DND-41 (cell line): ENCODE data around the gene LRRC15.

Experiments used
- ATAC-seq: fragments of 200-7000 bp; cut with Tn5 transposase; 3 replicates; pipeline ENCODE4 v1.9.1; 2021; ENCODE audit warnings: low read depth; ENCODE audit not compliant: insufficient read depth
- DNase-seq: peaks from one replicate; pipeline ENCODE4 v3.0.0-alpha.2; 2020
- H2AFZ ChIP-seq: 2 replicates; pipeline ENCODE4 v1.6.0; 2012; ENCODE audit warnings: low read depth, low read length
- H3K27ac ChIP-seq: 2 replicates; pipeline ENCODE4 v1.5.1; 2012; ENCODE audit warnings: low read length, inconsistent platforms
- H3K27me3 ChIP-seq: fragments of 200-600 bp; sonication (generic); 2 replicates; pipeline ENCODE4 v1.6.0; 2012; ENCODE audit warnings: low read length, mild to moderate bottlenecking, inconsistent platforms; ENCODE audit not compliant: insufficient read depth, poor library complexity
- H3K36me3 ChIP-seq: 2 replicates; pipeline ENCODE4 v1.5.1; 2012; ENCODE audit warnings: low read length, inconsistent platforms; ENCODE audit not compliant: insufficient read depth
- H3K4me1 ChIP-seq: 2 replicates; pipeline ENCODE4 v1.5.1; 2012; ENCODE audit warnings: mild to moderate bottlenecking, low read length; ENCODE audit not compliant: insufficient read depth
- H3K4me2 ChIP-seq: 2 replicates; pipeline ENCODE4 v1.6.0; 2012; ENCODE audit warnings: mild to moderate bottlenecking, moderate library complexity, low read length, inconsistent platforms; ENCODE audit not compliant: insufficient read depth
- H3K4me3 ChIP-seq, 2 experiments: fragments of 200-600 bp in 1 of 2; shearing (Covaris generic) in 1 of 2; 2 replicates each; pipeline ENCODE4 v1.5.1; 2012 to 2016; ENCODE audit warnings: inconsistent platforms in 2 of 2, low read length in 2 of 2, mild to moderate bottlenecking in 2 of 2, low read depth in 1 of 2, moderate library complexity in 1 of 2
- H3K79me2 ChIP-seq: 2 replicates; pipeline ENCODE4 v1.6.0; 2012; ENCODE audit warnings: low read length, inconsistent platforms; ENCODE audit not compliant: insufficient read depth
- H3K9ac ChIP-seq: 2 replicates; pipeline ENCODE4 v1.6.0; 2012; ENCODE audit warnings: low read depth, mild to moderate bottlenecking, inconsistent platforms, low read length, moderate library complexity
- H3K9me3 ChIP-seq: 2 replicates; pipeline ENCODE4 v1.5.1; 2012; ENCODE audit warnings: low read length, moderate library complexity, mild to moderate bottlenecking, inconsistent platforms; ENCODE audit not compliant: insufficient read depth, severe bottlenecking
- H4K20me1 ChIP-seq: 2 replicates; pipeline ENCODE4 v1.6.0; 2012; ENCODE audit warnings: low read length; ENCODE audit not compliant: insufficient read depth
- CTCF ChIP-seq: IDR thresholded peaks from 2 replicates; pipeline ENCODE4 v1.5.1; 2012; ENCODE audit warnings: borderline replicate concordance, low read length, moderate library complexity, mild to moderate bottlenecking; ENCODE audit not compliant: poor library complexity, severe bottlenecking; ENCODE audit errors: extremely low read depth
- EZH2 ChIP-seq: IDR thresholded peaks from 3 replicates; pipeline ENCODE4 v1.6.1; 2012; ENCODE audit warnings: borderline replicate concordance, low read depth, mild to moderate bottlenecking, moderate library complexity, low read length, inconsistent platforms; ENCODE audit not compliant: severe bottlenecking

The LRRC15 gene

GRCh38 chr3:194330579-194330978, 39.0 kb downstream of the LRRC15 start:
- H4K20me1 ChIP-seq: peaks cover 6% of the 10 kb centered on the region; the same call in 1 of the 2 replicates
- no peak overlapping the region for H2AFZ ChIP-seq
- no peak overlapping the region for H3K4me3 ChIP-seq
- no peaks in the 10 kb centered on the region for H3K36me3 ChIP-seq
- H3K9me3 ChIP-seq: no peaks in the 10 kb centered on the region
- H3K27ac ChIP-seq: no peak overlapping the region
- no peak for DNase-seq
- peaks cover 19% of the 10 kb centered on the region for H3K27me3 ChIP-seq
- no peak for ATAC-seq
- TF ChIP-seq EZH2: no peak
- TF ChIP-seq CTCF: no peak
- no peak overlapping the region for H3K9ac ChIP-seq
- no peaks in the 10 kb centered on the region for H3K79me2 ChIP-seq
- no peak overlapping the region for H3K4me2 ChIP-seq
- H3K4me1 ChIP-seq: peaks cover 9% of the 10 kb centered on the region

DNA sequence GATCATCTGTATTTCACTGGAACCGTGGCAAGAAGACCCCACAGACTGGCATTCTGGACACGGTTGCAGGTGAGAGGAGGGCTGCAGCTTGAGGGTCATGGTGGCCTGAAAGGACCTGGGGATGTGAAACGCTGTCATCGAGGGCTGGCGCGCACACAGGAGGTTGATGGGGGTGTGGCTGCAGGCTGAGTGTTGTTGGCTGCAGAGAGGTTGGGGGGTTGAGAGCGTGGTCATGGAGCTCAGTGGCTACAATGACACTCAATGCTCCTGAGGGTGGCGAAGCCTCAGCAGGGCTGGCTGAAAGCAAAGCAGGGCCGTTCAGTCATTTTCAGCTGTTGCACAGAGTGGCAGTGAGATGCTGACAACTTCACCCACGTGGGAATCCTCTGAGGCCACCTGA, 39.4 kb downstream of the LRRC15 start:
- Histone ChIP-seq H3K79me2 (no peaks in the 10 kb centered on the region), H3K27ac (no peak overlapping the region), H3K27me3 (peaks cover 19% of the 10 kb centered on the region), H2AFZ (no peak overlapping the region), H3K4me2 (no peak overlapping the region), H3K9ac (no peak overlapping the region), H3K36me3 (no peaks in the 10 kb centered on the region), H3K4me3 (no peak overlapping the region), H3K9me3 (no peaks in the 10 kb centered on the region), H3K4me1 (peaks cover 9% of the 10 kb centered on the region), H4K20me1 (peaks cover 6% of the 10 kb centered on the region; the same call in 1 of the 2 replicates)
- no peak for ATAC-seq
- TF ChIP-seq CTCF: no peak
- no peak for TF ChIP-seq EZH2
- no peak for DNase-seq

DNA sequence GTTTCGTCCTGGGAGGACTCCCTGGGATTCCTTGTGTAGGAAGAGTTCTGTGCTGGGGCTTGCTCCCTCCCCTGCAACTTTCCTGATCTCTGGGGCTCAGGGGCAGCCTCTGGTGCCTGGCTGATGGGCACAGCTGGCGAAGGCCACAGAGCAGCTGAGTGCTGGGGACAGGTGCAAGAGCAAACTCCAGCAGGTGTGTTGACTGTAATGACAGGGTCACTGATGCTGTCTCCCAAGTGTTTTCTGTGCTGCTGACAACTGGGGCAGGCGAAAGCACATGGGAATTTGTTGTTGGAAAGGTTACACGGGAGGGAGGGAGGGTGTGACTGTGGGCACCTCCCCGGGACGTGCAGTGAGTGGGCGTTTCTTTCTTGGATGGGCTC, 40.0 kb downstream of the LRRC15 start:
- Histone ChIP-seq H3K4me1 (peaks cover 9% of the 10 kb centered on the region), H3K79me2 (no peaks in the 10 kb centered on the region), H3K27me3 (peaks cover 19% of the 10 kb centered on the region), H4K20me1 (peaks cover 6% of the 10 kb centered on the region; the same call in 1 of the 2 replicates), H3K4me2 (no peak overlapping the region), H3K27ac (no peak overlapping the region), H3K9ac (no peak overlapping the region), H3K36me3 (no peaks in the 10 kb centered on the region), H3K9me3 (no peaks in the 10 kb centered on the region), H2AFZ (no peak overlapping the region), H3K4me3 (no peak overlapping the region)
- no peak for DNase-seq
- TF ChIP-seq EZH2: no peak
- TF ChIP-seq CTCF: no peak
- ATAC-seq: no peak

DNA sequence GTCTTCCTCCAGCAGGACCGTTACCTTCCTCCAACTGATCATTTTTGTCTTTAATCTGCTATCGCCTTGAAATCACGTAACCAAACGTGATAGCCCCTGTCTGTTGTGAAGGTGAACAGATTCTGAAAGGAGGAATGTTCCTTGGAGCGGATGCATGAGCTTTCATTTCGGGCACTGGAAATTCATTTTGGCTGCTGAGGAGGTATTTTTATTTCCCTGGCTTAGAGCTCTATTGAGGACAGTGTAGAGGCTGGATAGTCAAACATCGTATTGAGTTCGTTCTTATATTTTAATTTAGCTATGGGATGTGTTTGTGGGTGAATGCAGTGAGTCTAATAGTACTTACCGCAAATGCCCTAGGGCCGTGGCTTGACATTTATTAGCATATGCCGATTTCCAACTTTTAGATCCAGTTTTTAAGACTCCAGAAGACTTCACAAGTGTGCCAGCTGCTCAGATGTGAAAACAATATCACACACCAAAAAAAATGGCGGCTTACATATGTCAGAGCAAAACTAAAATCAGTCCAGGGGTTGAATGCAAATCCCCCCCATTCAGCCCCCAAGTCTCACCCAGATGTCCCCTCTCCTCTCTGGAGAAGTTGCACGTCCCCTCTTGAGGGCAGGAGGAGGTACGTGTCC, 40.5 kb downstream of the LRRC15 start:
- Histone ChIP-seq H3K4me1 (peaks cover 8% of the 10 kb centered on the region), H3K27me3 (peaks cover 19% of the 10 kb centered on the region), H4K20me1 (peaks cover 9% of the 10 kb centered on the region), H3K4me3 (no peak overlapping the region), H3K9ac (no peak overlapping the region), H3K36me3 (no peaks in the 10 kb centered on the region), H3K4me2 (no peak overlapping the region), H3K9me3 (no peaks in the 10 kb centered on the region), H2AFZ (no peak overlapping the region), H3K79me2 (no peaks in the 10 kb centered on the region), H3K27ac (no peak overlapping the region)
- no peak for ATAC-seq
- DNase-seq: no peak
- TF ChIP-seq CTCF (no peak), EZH2 (no peak)
